Duodenal mucosa (tissue), 2 donors: ENCODE measurements around the gene C8G.

Experiments
- H3K27ac ChIP-seq: one replicate; pipeline ENCODE4 v1.7.0; 2013; ENCODE audit warnings: low read depth, low read length
- H3K27me3 ChIP-seq, 2 donors: one replicate each; pipeline ENCODE4 v1.7.0; 2013; ENCODE audit warnings: low read length in 2 of 2, control low read depth in 1 of 2; ENCODE audit not compliant: insufficient read depth in 2 of 2, control insufficient read depth in 1 of 2
- H3K36me3 ChIP-seq, 2 donors: one replicate each; pipeline ENCODE4 v1.7.0; 2013; ENCODE audit warnings: low read length in 2 of 2, control low read depth in 1 of 2; ENCODE audit not compliant: insufficient read depth in 2 of 2, control insufficient read depth in 1 of 2
- H3K4me1 ChIP-seq, 2 donors: one replicate each; pipeline ENCODE4 v1.7.0; 2013; ENCODE audit warnings: low read length in 2 of 2, control low read depth in 1 of 2; ENCODE audit not compliant: insufficient read depth in 2 of 2, control insufficient read depth in 1 of 2
- H3K4me3 ChIP-seq, 2 donors: one replicate each; pipeline ENCODE4 v1.7.0; 2013; ENCODE audit warnings: low read length in 2 of 2, low read depth in 1 of 2
- H3K9ac ChIP-seq, 2 donors: one replicate each; pipeline ENCODE4 v1.7.0; 2013; ENCODE audit warnings: low read length in 2 of 2, low read depth in 1 of 2
- H3K9me3 ChIP-seq, 2 donors: one replicate each; pipeline ENCODE4 v1.7.0; 2013; ENCODE audit warnings: low read length in 2 of 2, control low read depth in 1 of 2; ENCODE audit not compliant: control insufficient read depth in 1 of 2

C8G gene

DNA sequence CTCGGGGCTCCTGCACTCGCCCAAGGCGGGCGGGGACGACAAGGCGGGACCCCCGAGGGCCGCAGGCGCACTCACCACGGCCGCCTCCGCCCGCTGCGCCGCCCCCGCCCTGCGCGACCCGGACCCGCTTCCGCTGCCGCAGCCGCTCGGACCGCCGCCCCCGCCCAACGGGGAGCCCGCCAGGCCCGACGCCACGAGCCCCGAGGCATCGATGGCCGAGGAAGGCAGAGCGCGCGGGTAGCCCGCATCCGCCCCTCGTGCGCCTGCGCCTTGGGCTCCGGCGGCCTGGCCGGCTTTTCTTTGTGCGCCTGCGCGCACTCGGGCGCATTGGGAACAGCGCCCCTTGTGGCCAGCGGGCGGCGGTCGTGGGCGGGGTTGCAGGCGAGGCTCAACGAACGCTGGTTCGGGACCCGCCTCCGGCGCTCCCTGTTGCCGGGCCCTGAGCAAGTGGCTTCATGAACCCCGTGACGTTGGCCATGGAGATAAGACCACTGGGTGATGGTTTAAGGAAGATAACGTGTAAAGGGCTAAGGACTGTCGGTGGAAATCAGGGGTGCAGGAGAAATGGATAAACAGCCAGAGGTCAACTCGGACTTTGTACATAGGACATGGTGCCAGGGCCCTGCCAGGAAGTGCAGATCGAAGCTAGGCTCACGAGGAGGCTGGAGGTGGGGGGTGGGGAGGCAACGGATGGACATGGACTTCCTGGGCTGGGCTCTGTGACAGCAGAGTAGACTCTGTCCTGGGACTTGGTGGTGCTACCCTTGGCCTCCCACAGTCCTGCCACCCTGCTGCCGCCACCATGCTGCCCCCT, at the start of gene C8G, which contains the start of gene FBXW5:
Gene C8G, plus strand, starts transcription at position 725 of the 814 bp plus-strand sequence. Its CDS starts 78 bp downstream, at position 803.
Gene FBXW5, minus strand, starts transcription at position 220 of the 814 bp plus-strand sequence. CDS start 655 bp downstream, outside the sequence.
- Histone ChIP-seq H3K27me3 (no peaks in the 10 kb centered on the region), H3K4me1 (peaks cover 9 to 32% of the 10 kb centered on the region in 2 donors)

DNA sequence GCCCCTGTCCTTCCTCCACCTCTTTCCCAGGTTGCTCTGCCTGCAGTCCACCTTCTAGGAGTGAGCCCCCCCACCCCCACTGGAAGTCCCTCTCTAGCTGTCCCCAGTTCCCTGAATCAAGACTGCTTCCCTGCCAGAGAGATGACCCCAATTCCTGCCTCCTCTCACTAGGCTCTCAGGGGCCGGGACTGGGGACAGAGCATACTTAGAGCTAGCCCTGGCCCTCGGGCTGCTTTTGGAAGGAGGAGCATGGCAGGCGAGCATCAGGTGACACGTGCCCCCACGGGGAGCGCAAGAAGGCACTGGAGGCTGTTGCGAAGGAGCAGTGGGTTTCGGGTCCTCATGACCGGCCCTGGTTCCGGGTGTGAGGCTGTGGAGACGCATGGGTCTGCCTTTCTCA, 49.0 kb upstream of the C8G start:
- Histone ChIP-seq H3K4me3 (no peak overlapping the region), H3K9ac (no peak overlapping the region), H3K4me1 (peaks cover 14 to 23% of the 10 kb centered on the region in 2 donors), H3K9me3 (no peaks in the 10 kb centered on the region), H3K36me3 (peaks cover 17 to 35% of the 10 kb centered on the region in 2 donors), H3K27ac (no peak overlapping the region), H3K27me3 (no peaks in the 10 kb centered on the region)

More for the DNA sequence above, at the start of gene C8G, which contains the start of gene FBXW5:
- Histone ChIP-seq H3K36me3 (peaks cover 28 to 36% of the 10 kb centered on the region in 2 donors), H3K4me3 (peak within 1 kb of the TSS; percentile 85 to 90), H3K9ac (peak within 1 kb of the TSS; percentile 82 to 88), H3K27ac (peak within 1 kb of the TSS; percentile 81), H3K9me3 (no peaks in the 10 kb centered on the region)

DNA sequence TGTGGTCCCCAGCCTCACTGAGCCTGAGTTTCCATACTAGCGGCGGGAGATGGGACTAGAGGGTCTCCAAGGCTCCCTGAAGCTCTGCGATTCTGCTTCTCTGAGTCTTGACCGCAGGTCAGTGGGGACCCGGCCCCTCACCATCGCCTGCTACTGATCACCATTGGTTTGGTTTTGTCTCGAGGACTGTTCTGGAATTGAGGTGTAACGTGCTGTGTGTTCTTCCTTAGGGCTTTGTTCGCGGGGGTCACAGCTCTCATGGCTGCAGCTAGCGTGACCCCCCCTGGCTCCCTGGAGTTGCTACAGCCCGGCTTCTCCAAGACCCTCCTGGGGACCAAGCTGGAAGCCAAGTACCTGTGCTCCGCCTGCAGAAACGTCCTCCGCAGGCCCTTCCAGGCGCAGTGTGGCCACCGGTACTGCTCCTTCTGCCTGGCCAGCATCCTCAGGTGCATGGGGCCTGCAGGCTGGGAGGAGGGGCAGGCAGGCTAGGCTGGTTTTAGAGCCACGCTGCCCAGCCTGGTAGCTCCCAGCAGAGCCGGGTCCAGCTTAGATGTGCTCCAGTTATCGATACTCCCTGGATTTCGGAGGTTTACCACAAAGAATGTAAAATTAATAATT, 46.5 kb upstream of the C8G start:
- Histone ChIP-seq H3K9ac (no peak overlapping the region), H3K4me3 (no peak overlapping the region), H3K36me3 (peaks cover 17 to 32% of the 10 kb centered on the region in 2 donors), H3K27ac (no peak overlapping the region), H3K9me3 (no peaks in the 10 kb centered on the region), H3K27me3 (no peaks in the 10 kb centered on the region), H3K4me1 (peaks cover 37 to 45% of the 10 kb centered on the region in 2 donors)

DNA sequence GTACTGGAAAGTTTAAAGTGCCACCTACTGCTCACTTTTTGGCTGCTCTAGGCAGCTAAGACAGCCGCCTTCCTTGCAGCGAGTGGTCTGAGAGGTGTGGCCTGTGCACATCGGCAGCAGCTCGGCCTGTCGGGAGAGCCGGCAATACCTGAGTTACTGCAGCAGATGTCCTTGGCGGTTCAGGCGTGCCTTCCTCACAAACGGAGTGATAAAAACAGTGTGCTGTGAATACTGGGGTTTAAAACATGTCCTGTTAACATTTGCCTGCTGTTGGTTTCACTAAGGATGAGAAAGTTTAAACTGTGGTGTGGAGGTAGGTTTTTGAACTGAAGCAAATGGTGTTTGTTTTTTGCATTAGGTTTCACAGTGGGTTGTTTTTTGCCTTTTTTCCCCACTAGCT, 45.8 kb upstream of the C8G start:
- H3K4me1 ChIP-seq = peaks cover 37 to 45% of the 10 kb centered on the region in 2 donors

DNA sequence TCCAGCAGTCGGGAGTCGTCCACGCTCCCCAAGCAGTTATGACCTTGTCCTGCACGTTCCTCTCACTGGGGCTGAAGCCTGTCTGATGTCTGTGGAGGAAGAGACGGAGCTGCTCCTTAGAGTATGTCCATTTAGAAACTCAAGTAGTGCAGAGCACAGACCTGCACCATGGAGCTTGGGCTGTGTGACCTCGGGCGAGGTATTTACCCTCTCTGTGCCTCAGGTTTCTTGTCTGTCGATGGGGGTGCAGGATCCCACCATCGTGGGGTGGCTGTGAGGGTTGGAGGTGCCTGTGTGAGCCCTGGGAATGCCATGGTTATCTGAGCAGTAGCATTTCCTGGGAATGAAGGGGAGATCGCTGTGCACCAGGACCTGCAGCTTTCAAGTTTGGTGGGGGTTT, 44.5 kb upstream of the C8G start:
- Histone ChIP-seq H3K27ac (peak overlapping the region; percentile 93), H3K4me3 (peak overlapping the region in 1 of 2 donors; percentile 0), H3K4me1 (peaks cover 37 to 45% of the 10 kb centered on the region in 2 donors), H3K36me3 (peaks cover 16 to 17% of the 10 kb centered on the region in 2 donors), H3K9me3 (no peaks in the 10 kb centered on the region), H3K27me3 (no peaks in the 10 kb centered on the region), H3K9ac (peak overlapping the region in 1 of 2 donors; percentile 71)

More for the DNA sequence above, 45.8 kb upstream of the C8G start:
- no peak overlapping the region for H3K27ac ChIP-seq
- peaks cover 17 to 30% of the 10 kb centered on the region in 2 donors for H3K36me3 ChIP-seq
- no peak overlapping the region for H3K4me3 ChIP-seq
- no peaks in the 10 kb centered on the region for H3K9me3 ChIP-seq
- H3K9ac ChIP-seq = no peak overlapping the region
- no peaks in the 10 kb centered on the region for H3K27me3 ChIP-seq

DNA sequence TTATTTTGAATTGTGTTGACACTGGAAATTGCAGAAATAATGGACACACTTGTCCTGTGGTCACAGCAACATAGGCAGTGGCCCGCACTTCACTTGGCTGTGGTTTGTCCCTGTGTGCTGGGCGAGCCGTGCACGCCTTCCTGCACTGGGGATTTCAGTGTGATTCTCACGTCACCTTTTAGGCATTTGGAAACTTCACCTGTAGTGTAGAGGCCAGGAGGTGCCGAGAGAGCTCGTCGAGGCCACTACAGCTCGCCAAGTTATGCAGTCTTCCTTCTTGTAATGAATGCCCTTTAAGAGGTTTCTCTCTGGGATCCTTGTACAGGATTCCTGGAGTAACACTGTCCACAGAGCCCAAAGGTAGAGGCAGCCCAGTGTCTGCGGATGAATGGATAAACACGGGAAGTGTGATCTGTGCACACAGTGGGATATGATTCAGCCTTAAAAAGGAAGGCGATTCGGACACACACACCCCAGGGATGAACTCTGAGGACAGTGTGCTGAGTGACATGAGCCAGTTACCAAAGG, 44.0 kb upstream of the C8G start:
- H3K4me1 ChIP-seq = peaks cover 37 to 45% of the 10 kb centered on the region in 2 donors
- H3K9ac ChIP-seq = peak overlapping the region; percentile 71 to 77
- H3K27me3 ChIP-seq = no peaks in the 10 kb centered on the region
- H3K4me3 ChIP-seq = peak overlapping the region; percentile 60
- no peaks in the 10 kb centered on the region for H3K9me3 ChIP-seq
- H3K27ac ChIP-seq = peak overlapping the region; percentile 93
- peaks cover 16 to 17% of the 10 kb centered on the region in 2 donors for H3K36me3 ChIP-seq

DNA sequence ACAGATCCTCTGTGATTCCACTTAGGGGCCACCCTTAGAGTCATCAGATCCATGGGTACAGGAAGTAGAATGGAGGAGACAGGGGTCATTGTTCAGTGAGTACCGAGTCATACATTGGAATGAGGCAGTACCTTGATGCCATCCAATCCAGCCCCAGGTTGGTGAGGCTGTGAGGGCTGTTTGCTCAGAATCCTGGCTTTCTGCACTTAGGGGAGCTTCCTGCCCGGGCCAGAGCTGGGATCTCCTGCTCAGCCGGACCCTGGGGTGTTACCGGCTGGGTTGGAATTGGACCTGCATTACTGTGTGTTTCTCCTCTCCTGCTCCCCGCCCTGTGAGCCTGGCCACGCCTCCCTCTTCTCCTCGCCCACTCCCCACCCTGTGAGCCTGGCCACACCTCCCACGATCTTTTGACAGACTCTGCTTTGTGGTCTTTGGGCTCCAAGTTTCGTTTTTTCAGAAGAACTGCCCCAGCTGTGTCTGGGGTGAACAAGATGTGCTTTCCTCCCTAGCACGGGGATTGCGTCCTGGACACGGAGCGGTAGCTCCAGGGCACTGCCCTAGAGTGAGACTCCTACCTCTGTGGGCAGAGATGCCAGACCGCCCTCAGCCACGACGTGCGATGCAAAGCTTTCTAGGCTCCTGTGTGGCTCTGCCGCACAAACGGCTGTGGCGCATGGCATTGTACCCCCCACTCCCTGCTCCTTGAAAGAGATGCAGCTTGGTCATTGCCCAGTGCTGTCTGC, 43.4 kb upstream of the C8G start:
- H3K9me3 ChIP-seq = no peaks in the 10 kb centered on the region
- H3K27ac ChIP-seq = peak overlapping the region; percentile 93
- peak overlapping the region; percentile 71 to 77 for H3K9ac ChIP-seq
- H3K4me1 ChIP-seq = peaks cover 37 to 45% of the 10 kb centered on the region in 2 donors
- no peaks in the 10 kb centered on the region for H3K27me3 ChIP-seq
- H3K36me3 ChIP-seq = peaks cover 16 to 24% of the 10 kb centered on the region in 2 donors
- H3K4me3 ChIP-seq = peak overlapping the region; percentile 60

DNA sequence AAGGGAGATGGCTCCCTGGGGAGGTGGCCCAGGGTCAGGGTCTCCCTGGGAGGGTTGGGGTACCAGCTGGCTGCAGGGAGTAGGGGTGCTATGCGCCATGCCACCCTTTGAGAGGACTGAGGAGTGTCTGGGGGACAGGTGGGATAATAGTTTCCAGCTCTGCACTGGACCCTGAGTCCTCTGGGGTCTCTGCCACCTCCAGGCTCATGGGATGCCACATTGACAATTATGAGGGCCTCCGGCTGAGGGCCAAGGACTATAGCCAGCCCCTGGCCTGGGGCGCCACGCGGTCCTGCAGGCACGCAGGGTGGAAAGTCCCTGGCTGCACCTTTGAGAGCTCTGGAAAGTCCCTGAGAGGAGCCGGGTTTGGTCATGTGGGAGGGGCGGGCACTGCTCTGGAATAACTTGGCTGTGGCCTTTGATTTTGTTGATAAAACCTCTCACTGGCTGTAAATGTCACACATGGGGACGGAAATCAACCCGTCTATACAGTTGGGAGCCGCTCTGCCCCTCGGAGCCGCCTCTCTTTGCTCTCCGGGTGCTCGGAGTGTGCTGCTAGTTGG, 42.7 kb upstream of the C8G start:
- H3K9ac ChIP-seq = peak overlapping the region; percentile 71 to 77
- H3K4me3 ChIP-seq = peak overlapping the region; percentile 60
- H3K36me3 ChIP-seq = peaks cover 21 to 30% of the 10 kb centered on the region in 2 donors
- no peaks in the 10 kb centered on the region for H3K27me3 ChIP-seq
- peaks cover 37 to 45% of the 10 kb centered on the region in 2 donors for H3K4me1 ChIP-seq
- H3K9me3 ChIP-seq = no peaks in the 10 kb centered on the region
- peak overlapping the region; percentile 93 for H3K27ac ChIP-seq

DNA sequence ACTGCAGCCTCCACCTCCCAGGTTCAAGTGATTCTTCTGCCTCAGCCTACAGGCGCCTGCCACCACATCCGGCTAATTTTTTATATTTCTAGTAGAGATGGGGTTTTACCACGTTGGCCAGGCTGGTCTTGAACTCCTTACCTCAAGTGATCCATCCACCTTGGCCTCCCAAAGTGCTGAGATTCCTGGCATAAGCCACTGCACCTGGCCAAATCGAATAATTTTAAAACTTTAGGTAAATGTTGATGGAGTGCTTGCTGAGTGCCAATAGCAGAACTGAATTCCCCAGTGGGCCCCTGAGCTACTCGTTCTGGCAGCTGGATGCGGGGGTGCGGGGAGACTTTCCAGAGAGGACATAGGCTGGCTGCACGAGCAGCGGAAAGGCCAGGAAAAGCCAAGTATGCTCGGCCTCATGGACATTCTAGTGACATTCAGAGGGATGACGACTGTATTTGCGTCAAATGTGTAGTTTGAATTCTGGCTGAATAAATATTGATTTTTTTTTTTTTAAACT, 41.9 kb upstream of the C8G start:
- Histone ChIP-seq H3K36me3 (peaks cover 29 to 38% of the 10 kb centered on the region in 2 donors), H3K9ac (no peak overlapping the region), H3K27ac (peak overlapping the region; percentile 93), H3K4me1 (peaks cover 37 to 45% of the 10 kb centered on the region in 2 donors), H3K27me3 (no peaks in the 10 kb centered on the region), H3K4me3 (no peak overlapping the region), H3K9me3 (no peaks in the 10 kb centered on the region)
